GM08714 (cell line): Measurements from ENCODE around the gene FAM149B1.

Experiments
- H3K4me3 ChIP-seq: fragments of 200-500 bp; sonication (Bioruptor generic); 2 replicates; pipeline ENCODE4 v1.5.1; 2014; ENCODE audit warnings: mild to moderate bottlenecking, low read length, inconsistent platforms
- ZNF274 ChIP-seq: IDR thresholded peaks from 2 replicates; pipeline ENCODE4 v1.6.1; 2012; ENCODE audit warnings: mild to moderate bottlenecking, low read depth, low read length

FAM149B1 gene

GRCh38 chr10:73207883-73208282 lies 40.0 kb downstream of the FAM149B1 start:
- H3K4me3 ChIP-seq, result no peak overlapping the region

GRCh38 chr10:73209705-73210104 lies 41.8 kb downstream of the FAM149B1 start:
- H3K4me3 ChIP-seq, result no peak overlapping the region
- TF ChIP-seq ZNF274, result no peak

More at GRCh38 chr10:73207883-73208282, 40.0 kb downstream of the FAM149B1 start:
- TF ChIP-seq ZNF274, result no peak

DNA sequence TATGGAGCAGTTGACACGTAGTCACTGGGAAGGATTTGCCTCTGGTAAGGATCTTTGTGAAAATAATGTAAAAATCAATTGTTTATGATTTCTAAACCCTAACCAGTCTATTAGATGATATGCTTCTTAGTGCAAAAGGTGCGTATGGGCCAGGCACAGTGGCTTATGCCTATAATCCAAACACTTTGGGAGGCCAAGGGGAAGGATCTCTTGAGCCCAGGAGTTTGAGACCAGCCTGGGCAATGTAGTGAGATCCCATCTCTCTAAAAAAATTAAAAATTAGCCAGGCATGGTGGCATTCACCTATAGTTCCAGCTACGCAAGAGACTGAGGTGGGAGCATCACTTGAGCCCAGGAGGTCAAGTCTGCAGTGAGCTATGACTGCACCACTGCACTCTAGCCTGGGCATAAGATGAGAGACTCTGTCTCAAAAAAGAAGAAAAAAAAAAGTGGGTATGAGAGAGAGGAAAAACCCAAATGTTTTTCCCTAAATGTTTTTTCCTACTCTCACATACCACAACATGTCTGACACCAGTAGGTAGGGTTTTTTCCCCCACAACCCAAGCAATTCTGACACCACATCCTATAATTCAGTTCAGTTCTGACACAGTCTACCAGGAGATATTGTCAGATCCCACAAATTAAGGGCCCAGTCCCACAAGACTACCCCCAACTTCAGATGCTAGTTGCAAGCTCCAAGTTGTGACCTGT lies 42.6 kb downstream of the FAM149B1 start:
- no peak overlapping the region for H3K4me3 ChIP-seq
- no peak for TF ChIP-seq ZNF274

GRCh38 chr10:73211106-73211811 lies 43.3 kb downstream of the FAM149B1 start:
- TF ChIP-seq ZNF274, result no peak
- H3K4me3 ChIP-seq, result no peak overlapping the region

DNA sequence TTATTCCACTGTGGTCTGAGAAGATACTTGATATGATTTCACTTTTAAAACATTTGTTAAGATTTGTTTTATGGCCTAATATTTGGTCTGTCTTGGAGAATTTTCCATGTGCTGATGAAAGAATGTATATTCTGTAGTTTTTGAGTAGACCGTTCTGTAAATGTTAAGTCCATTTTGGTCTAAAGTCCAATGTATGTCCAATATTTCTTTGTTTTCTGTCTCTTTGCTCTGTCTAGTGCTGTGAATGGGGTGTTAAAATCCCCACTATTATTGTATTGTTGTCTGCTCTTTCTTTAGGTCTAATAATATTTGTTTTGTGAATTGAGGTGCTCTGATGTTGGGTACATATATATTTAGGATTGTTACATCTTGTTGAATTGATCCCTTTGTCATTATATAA lies 47.8 kb downstream of the FAM149B1 start:
- no peak overlapping the region for H3K4me3 ChIP-seq
- TF ChIP-seq ZNF274, result no peak

GRCh38 chr10:73217628-73218027 lies 49.7 kb downstream of the FAM149B1 start:
- no peak overlapping the region for H3K4me3 ChIP-seq
- no peak for TF ChIP-seq ZNF274

DNA sequence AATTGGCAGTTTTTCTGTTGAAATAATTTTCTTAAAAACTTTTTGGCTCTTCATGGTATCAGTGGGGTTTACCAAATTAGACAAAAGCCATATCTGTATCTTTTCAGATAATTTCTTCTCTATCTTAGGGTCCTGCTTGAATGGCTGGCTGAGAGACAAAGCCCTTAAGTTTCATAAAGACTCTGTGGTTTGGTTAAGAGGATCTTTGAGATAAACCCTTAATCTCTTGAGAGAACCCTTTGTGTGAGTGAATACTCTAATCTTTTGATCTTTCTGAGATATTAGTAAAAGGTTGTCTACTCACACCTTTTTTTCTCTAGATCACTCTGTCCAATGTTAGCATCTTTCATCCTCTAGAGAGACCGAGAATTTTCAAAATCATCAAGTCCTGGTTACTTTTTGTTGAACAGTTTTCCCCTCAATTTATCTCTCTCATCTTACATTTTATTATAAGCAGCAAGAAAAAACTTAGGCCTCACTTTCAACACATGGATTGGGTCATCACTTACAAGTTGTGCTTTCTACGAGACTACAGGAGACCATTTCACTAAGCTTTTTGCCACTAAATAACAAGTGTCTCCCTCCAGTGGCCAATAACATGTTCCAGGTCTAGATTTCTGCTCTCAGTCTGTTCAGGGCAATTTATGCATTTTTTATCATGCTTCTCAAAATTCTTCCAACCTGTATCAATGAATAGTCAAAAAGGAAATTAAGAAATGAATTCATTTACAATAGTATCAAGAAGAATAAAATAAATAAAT lies 50.7 kb downstream of the FAM149B1 start:
- TF ChIP-seq ZNF274, result no peak
- no peak overlapping the region for H3K4me3 ChIP-seq

DNA sequence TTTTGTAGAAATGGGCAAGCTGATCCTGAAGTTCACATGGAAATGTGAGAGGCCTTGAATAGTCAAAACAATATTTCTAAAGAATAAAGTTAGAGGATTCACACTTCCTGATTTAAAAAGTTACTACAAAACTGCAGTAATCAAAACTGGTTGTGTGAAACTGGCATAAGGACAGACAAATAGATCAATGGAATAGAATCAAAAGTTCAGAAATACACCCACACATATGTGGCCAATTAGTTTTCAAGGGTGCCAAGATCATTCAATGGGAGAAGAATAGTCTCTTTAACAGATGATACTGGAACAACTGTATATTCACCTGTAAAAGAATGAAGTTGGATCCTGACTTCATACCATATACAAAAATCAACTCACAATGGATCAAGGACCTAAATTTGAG lies 51.5 kb downstream of the FAM149B1 start:
- H3K4me3 ChIP-seq, result no peak overlapping the region
- no peak for TF ChIP-seq ZNF274

DNA sequence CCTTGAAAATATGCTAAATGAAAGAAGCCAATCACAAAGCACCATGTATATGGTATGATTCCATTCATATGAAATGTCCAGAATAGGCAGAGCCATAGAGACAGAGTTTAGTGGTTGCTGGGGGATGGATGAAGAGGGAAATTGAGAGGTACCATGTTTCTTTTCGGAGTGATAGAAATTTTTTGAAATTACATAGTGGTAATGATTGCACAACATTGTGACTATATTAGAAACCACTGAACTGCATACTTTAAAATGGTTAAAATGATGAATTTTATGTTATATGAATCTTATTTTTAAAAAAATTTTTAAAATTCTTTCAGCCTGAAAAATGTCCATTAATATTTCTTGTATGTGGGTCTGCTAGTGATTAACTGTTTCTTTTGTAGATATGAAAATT lies 53.1 kb downstream of the FAM149B1 start:
- H3K4me3 ChIP-seq, result no peak overlapping the region
- no peak for TF ChIP-seq ZNF274

- TF ChIP-seq ZNF274, result no peak
- H3K4me3 ChIP-seq, result no peak overlapping the region
These were observed 57.6 kb downstream of the FAM149B1 start for GRCh38 chr10:73225518-73225917.

DNA sequence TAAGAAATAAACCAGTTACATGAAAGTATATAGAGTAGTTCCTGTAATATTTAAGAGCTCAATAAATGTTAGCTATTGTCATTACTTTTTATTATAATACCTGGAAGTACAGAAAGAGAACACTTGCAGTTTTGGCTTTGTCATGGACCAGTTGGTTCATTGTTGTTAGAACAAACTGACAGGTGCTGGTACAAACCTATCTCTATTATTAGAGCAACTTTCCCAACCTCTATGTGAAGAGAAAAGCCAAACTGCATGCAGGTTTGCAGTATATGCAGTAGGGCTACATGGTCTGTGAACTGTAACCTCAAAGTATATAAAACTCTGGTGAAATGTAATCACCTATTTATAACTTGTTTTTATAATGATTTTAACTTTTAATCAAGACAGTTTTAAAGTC lies 58.7 kb downstream of the FAM149B1 start:
- no peak for TF ChIP-seq ZNF274
- no peak overlapping the region for H3K4me3 ChIP-seq

- no peak for TF ChIP-seq ZNF274
- H3K4me3 ChIP-seq, result no peak overlapping the region
These were observed 60.3 kb downstream of the FAM149B1 start for GRCh38 chr10:73228247-73228646.

DNA sequence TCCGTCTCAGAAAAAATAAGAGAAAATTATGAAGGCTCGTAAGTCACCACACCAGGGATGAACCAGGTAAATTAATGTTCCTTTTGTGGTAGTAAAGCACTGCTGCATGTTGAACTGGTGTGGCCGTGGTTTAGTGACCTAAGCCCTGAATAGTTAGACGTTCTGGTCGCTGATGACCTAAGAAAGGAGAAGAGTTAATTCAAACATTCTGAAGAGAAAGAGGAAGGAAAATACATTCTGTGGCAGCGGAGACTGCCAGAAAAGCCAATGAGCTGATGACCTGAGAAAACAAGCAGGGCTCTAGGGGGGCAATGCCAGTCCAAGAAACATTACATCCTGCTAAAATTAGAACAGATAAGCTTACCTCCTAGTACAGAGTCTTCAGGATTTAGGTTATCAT lies 61.6 kb downstream of the FAM149B1 start:
- TF ChIP-seq ZNF274, result no peak
- H3K4me3 ChIP-seq, result no peak overlapping the region

DNA sequence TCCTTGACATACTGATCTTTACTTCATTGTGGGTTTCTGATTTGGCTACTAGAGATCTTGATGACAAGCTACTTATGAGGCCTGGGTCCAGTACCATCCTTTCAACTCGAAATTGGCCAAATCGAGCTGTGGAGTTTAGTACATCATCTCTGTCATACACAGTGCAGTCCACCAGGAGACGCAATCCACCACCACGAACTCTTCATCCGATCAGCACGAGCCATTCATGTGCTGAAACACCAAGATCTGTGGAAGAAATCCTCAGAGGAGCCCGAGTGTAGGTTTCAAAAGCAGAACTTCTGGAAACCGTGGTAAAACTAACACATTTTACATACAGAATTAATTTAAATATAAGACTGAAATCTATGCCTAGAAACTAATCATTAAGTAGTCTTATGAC lies 65.0 kb downstream of the FAM149B1 start:
- H3K4me3 ChIP-seq, result no peak overlapping the region
- TF ChIP-seq ZNF274, result no peak

DNA sequence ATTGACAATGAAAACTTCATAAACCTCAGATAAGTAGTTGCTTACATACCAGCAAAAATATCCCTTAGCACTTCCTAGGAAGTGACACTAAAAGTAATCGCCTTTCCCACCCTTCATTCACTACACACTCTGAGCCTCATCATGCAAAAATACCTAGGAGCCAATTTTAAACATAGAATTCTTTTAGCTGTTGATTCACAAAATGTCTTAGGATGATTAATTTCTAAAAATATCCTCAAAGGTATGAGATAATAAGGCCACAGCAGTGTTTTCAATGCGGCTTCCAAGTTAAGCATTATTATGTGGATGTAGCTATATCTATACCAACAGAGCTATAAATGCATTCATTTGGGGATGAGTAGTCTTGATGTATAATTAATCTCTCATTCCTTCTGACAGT lies 66.0 kb downstream of the FAM149B1 start:
- no peak for TF ChIP-seq ZNF274
- no peak overlapping the region for H3K4me3 ChIP-seq
